Caco-2 (cell line): ENCODE measurements around the gene HGD. TPM values are rescaled to one million over a fixed set of nuclear protein-coding genes. Genes with fewer than 3 reads are reported as not detected.
A peak's percentile ranks its signal among the peaks of the same experiment; 100 is the strongest.

Experiments
- BruUV-seq: library from RNA; stranded (reverse); fragments of 400-500 nt; replicated peaks from 2 replicates; lab custom pipeline; 2021; lab: Mats Ljungman, UMichigan
- CTCF ChIA-PET: fragments of 300-600 bp; sonication (Branson Sonifier 250); formaldehyde crosslinking; loops from one replicate; lab custom pipeline; 2022; ENCODE audit warnings: antibody characterized with exemption; lab: Charles Lee
- POLR2A ChIA-PET: fragments of 300-600 bp; sonication (Branson Sonifier 250); formaldehyde crosslinking; loops from one replicate; lab custom pipeline; 2022; ENCODE audit warnings: antibody characterized with exemption; lab: Charles Lee
- DNase-seq, 2 experiments: peaks; one replicate each; pipeline versions ENCODE4 v3.0.0 to v3.0.0-alpha.2; 2020 to 2022
- H3K27me3 ChIP-seq: replicated peaks from 2 replicates; pipeline ENCODE4 v1.6.0; 2011; ENCODE audit warnings: low read length; ENCODE audit not compliant: control insufficient read depth, insufficient read depth
- H3K36me3 ChIP-seq: 2 replicates; pipeline ENCODE4 v1.5.1; 2011; ENCODE audit warnings: low read length; ENCODE audit not compliant: control insufficient read depth, insufficient read depth
- H3K4me1 ChIP-seq: fragments of 250-450 bp; sonication (Bioruptor Pico); 2 replicates; pipeline ENCODE4 v1.5.1; 2020; ENCODE audit warnings: mild to moderate bottlenecking
- H3K4me3 ChIP-seq: 2 replicates; pipeline ENCODE4 v1.5.1; 2011; ENCODE audit warnings: low read depth, mild to moderate bottlenecking, control low read depth, low read length
- H3K9me3 ChIP-seq: fragments of 250-450 bp; sonication (Bioruptor Pico); 2 replicates; pipeline ENCODE4 v1.5.1; 2020; ENCODE audit warnings: mild to moderate bottlenecking, moderate library complexity
- H3K27ac Mint-ChIP-seq: one replicate; pipeline ENCODE4 v1.8.0; 2022; ENCODE audit warnings: mixed read lengths; ENCODE audit not compliant: unreplicated experiment
- H3K27me3 Mint-ChIP-seq: one replicate; pipeline ENCODE4 v1.8.0; 2022; ENCODE audit warnings: mixed read lengths; ENCODE audit not compliant: insufficient read depth, unreplicated experiment
- H3K36me3 Mint-ChIP-seq: one replicate; pipeline ENCODE4 v1.8.0; 2022; ENCODE audit warnings: mild to moderate bottlenecking, mixed read lengths; ENCODE audit not compliant: insufficient read depth, unreplicated experiment
- H3K4me1 Mint-ChIP-seq: one replicate; pipeline ENCODE4 v1.8.0; 2022; ENCODE audit warnings: low read depth, mixed read lengths; ENCODE audit not compliant: unreplicated experiment
- H3K4me3 Mint-ChIP-seq: one replicate; pipeline ENCODE4 v1.8.0; 2022; ENCODE audit warnings: mild to moderate bottlenecking, moderate library complexity, mixed read lengths; ENCODE audit not compliant: unreplicated experiment
- H3K9me3 Mint-ChIP-seq: one replicate; pipeline ENCODE4 v1.8.0; 2022; ENCODE audit warnings: mixed read lengths; ENCODE audit not compliant: unreplicated experiment
- CTCF ChIP-seq, 2 experiments: fragments of 200-600 bp in 1 of 2; IDR thresholded peaks; 1 replicate in 1 of 2; 2 replicates in 1 of 2; pipeline versions ENCODE4 v1.5.1 to v1.8.0; 2011 to 2022; ENCODE audit warnings: antibody characterized with exemption in 1 of 2, control low read depth in 1 of 2, inconsistent platforms in 1 of 2, low read depth in 1 of 2, low read length in 1 of 2, mild to moderate bottlenecking in 1 of 2, moderate library complexity in 1 of 2; ENCODE audit not compliant: insufficient read depth in 1 of 2, severe bottlenecking in 1 of 2, unreplicated experiment in 1 of 2
- intact Hi-C: fragments of 100-400 bp; cut with micrococcal nuclease; formaldehyde crosslinking; loops from one replicate; pipeline ENCODE4 v1.10.0; 2022; ENCODE audit not compliant: unreplicated experiment
- total RNA-seq: library from RNA; stranded (reverse); gene quantifications from 2 replicates; pipeline ENCODE4 v1.2.3, GENCODE V29; 2022

Gene HGD
- total RNA-seq, 1 experiment from 2014 or later = 102 TPM

GRCh38 chr3:120599211-120599610, 82.8 kb downstream of the HGD start:
- peaks cover 19% of the 10 kb centered on the region for H3K36me3 Mint-ChIP-seq
- H3K36me3 ChIP-seq = peaks cover 3% of the 10 kb centered on the region
- ChIA-PET CTCF (no interaction called here), POLR2A (no interaction called here)
- H3K4me1 Mint-ChIP-seq = no peaks in the 10 kb centered on the region
- H3K9me3 Mint-ChIP-seq = no peaks in the 10 kb centered on the region
- intact Hi-C loops = no loop called here
- BruUV-seq = no TSS peak
- H3K9me3 ChIP-seq = no peaks in the 10 kb centered on the region
- no peak for TF ChIP-seq CTCF (IDR thresholded peaks at IDR 0.05; ENCODE audit: insufficient read depth in 1 of 2, low read depth in 1 of 2, low read length in 1 of 2, severe bottlenecking in 1 of 2, unreplicated experiment in 1 of 2)
- no peak overlapping the region for H3K4me3 Mint-ChIP-seq
- H3K4me3 ChIP-seq = no peak overlapping the region
- no peaks in the 10 kb centered on the region for H3K4me1 ChIP-seq
- no peak overlapping the region for H3K27ac Mint-ChIP-seq
- DNase-seq = no peak
- no peaks in the 10 kb centered on the region for H3K27me3 ChIP-seq
- peaks cover 5% of the 10 kb centered on the region for H3K27me3 Mint-ChIP-seq

- no peaks in the 10 kb centered on the region for H3K9me3 ChIP-seq
- no peaks in the 10 kb centered on the region for H3K4me1 ChIP-seq
- H3K4me3 ChIP-seq = peak overlapping the region; percentile 74; the same call in 1 of the 2 replicates
- peak overlapping the region; percentile 87 for H3K4me3 Mint-ChIP-seq
- no peaks in the 10 kb centered on the region for H3K4me1 Mint-ChIP-seq
- peaks cover 19% of the 10 kb centered on the region for H3K36me3 Mint-ChIP-seq
- CTCF ChIA-PET = no interaction called here
- H3K9me3 Mint-ChIP-seq = no peaks in the 10 kb centered on the region
- no peak for DNase-seq
- BruUV-seq = no TSS peak
- POLR2A ChIA-PET = interaction anchor here (0.9 to 1.8 kb wide), 2 partner anchors 85 to 145 kb away, joined by 4 to 10 read pairs; partner anchors contain the start of genes GTF2E1 and RABL3
- peaks cover 3% of the 10 kb centered on the region for H3K36me3 ChIP-seq
- no peak for TF ChIP-seq CTCF (IDR thresholded peaks at IDR 0.05; ENCODE audit: insufficient read depth in 1 of 2, low read depth in 1 of 2, low read length in 1 of 2, severe bottlenecking in 1 of 2, unreplicated experiment in 1 of 2)
- intact Hi-C loops = loop anchor here (2.0 kb wide), 1 partner anchor 145 kb away; the partner anchor contains the start of genes GTF2E1 and RABL3
- H3K27ac Mint-ChIP-seq = no peak overlapping the region
- peaks cover 5% of the 10 kb centered on the region for H3K27me3 Mint-ChIP-seq
- no peaks in the 10 kb centered on the region for H3K27me3 ChIP-seq
These were observed 84.5 kb downstream of the HGD start for GRCh38 chr3:120597445-120598049.

GRCh38 chr3:120596853-120597223, 85.2 kb downstream of the HGD start:
- H3K4me1 Mint-ChIP-seq = no peaks in the 10 kb centered on the region
- H3K36me3 Mint-ChIP-seq = peaks cover 19% of the 10 kb centered on the region
- Histone ChIP-seq H3K36me3 (peaks cover 3% of the 10 kb centered on the region), H3K4me3 (peak overlapping the region; percentile 74), H3K27me3 (no peaks in the 10 kb centered on the region), H3K4me1 (no peaks in the 10 kb centered on the region), H3K9me3 (no peaks in the 10 kb centered on the region)
- peak overlapping the region; percentile 82 for H3K27ac Mint-ChIP-seq
- BruUV-seq = no TSS peak
- no peaks in the 10 kb centered on the region for H3K9me3 Mint-ChIP-seq
- H3K27me3 Mint-ChIP-seq = peaks cover 5% of the 10 kb centered on the region
- ChIA-PET CTCF (interaction anchor here (1.4 to 1.9 kb wide), 2 partner anchors 38 to 180 kb away, joined by 6 to 8 read pairs; no protein-coding TSS in a partner anchor), POLR2A (interaction anchor here (0.9 to 1.8 kb wide), 2 partner anchors 86 to 145 kb away, joined by 4 to 10 read pairs; partner anchors contain the start of genes GTF2E1 and RABL3)
- no peak for DNase-seq
- TF ChIP-seq CTCF (IDR thresholded peaks at IDR 0.05; ENCODE audit: insufficient read depth in 1 of 2, low read depth in 1 of 2, low read length in 1 of 2, severe bottlenecking in 1 of 2, unreplicated experiment in 1 of 2) = no peak
- intact Hi-C loops = loop anchor here (1.0 to 2.0 kb wide), 2 partner anchors 85 to 146 kb away; partner anchors contain the start of genes GTF2E1, HGD and RABL3
- peak overlapping the region; percentile 87 for H3K4me3 Mint-ChIP-seq
